WTC11 (cell line): ENCODE results near the gene RHOT2. TPM values are rescaled to one million over a fixed set of nuclear protein-coding genes. Genes with fewer than 3 reads are reported as not detected.

Experiments used
- ATAC-seq: fragments of 200-7000 bp; cut with Tn5 transposase; 2 replicates; pipeline ENCODE4 v1.10.0; 2021; ENCODE audit warnings: mild to moderate bottlenecking, moderate library complexity
- CTCF ChIA-PET: fragments of 300-600 bp; sonication (Branson Sonifier 250); formaldehyde crosslinking; loops from one replicate; lab custom pipeline; 2021; ENCODE audit warnings: antibody characterized with exemption; lab: Charles Lee
- POLR2A ChIA-PET: fragments of 350-600 bp; sonication (Branson Sonifier 250); formaldehyde crosslinking; loops from one replicate; lab custom pipeline; 2021; ENCODE audit warnings: antibody characterized with exemption; lab: Charles Lee
- DNase-seq: peaks from one replicate; pipeline ENCODE4 v3.0.0; 2021; ENCODE audit warnings: low spot score
- H3K27ac Mint-ChIP-seq: 2 replicates; pipeline ENCODE4 v1.8.0; 2021; ENCODE audit warnings: mixed read lengths
- H3K27me3 Mint-ChIP-seq: 2 replicates; pipeline ENCODE4 v1.8.0; 2021; ENCODE audit warnings: low read depth, mild to moderate bottlenecking, moderate library complexity, mixed read lengths
- H3K36me3 Mint-ChIP-seq: 2 replicates; pipeline ENCODE4 v1.8.0; 2021; ENCODE audit warnings: mixed read lengths
- H3K4me1 Mint-ChIP-seq: 2 replicates; pipeline ENCODE4 v1.8.0; 2022; ENCODE audit warnings: mixed read lengths
- H3K4me3 Mint-ChIP-seq: 2 replicates; pipeline ENCODE4 v1.8.0; 2021; ENCODE audit warnings: mild to moderate bottlenecking, moderate library complexity, mixed read lengths
- H3K9me3 Mint-ChIP-seq: 2 replicates; pipeline ENCODE4 v1.8.0; 2021; ENCODE audit warnings: mixed read lengths
- ATF1 ChIP-seq: sonication (generic); formaldehyde crosslinking; IDR thresholded peaks from 2 replicates; pipeline ENCODE4 v1.8.1; 2023; ENCODE audit warnings: mild to moderate bottlenecking, moderate library complexity, missing genetic modification reagents
- ESRRA ChIP-seq: sonication (generic); formaldehyde crosslinking; IDR thresholded peaks from 2 replicates; pipeline ENCODE4 v1.8.1; 2022; ENCODE audit warnings: mild to moderate bottlenecking, missing genetic modification reagents, borderline replicate concordance
- FOXJ3 ChIP-seq: sonication (generic); formaldehyde crosslinking; IDR thresholded peaks from 2 replicates; pipeline ENCODE4 v1.9.0; 2021; ENCODE audit warnings: missing genetic modification reagents, mild to moderate bottlenecking, borderline replicate concordance
- FOXP1 ChIP-seq: sonication (generic); formaldehyde crosslinking; IDR thresholded peaks from 2 replicates; pipeline ENCODE4 v1.8.0; 2022; ENCODE audit warnings: missing genetic modification reagents, mild to moderate bottlenecking, moderate library complexity, borderline replicate concordance
- NFE2L1 ChIP-seq: sonication (generic); formaldehyde crosslinking; IDR thresholded peaks from 2 replicates; pipeline ENCODE4 v1.8.1; 2023; ENCODE audit warnings: missing genetic modification reagents
- NR1H2 ChIP-seq: sonication (generic); formaldehyde crosslinking; IDR thresholded peaks from 2 replicates; pipeline ENCODE4 v1.9.0; 2021; ENCODE audit warnings: mild to moderate bottlenecking, moderate library complexity, missing genetic modification reagents
- NR2C2 ChIP-seq: sonication (generic); formaldehyde crosslinking; IDR thresholded peaks from 2 replicates; pipeline ENCODE4 v1.8.0; 2022; ENCODE audit warnings: mild to moderate bottlenecking, missing genetic modification reagents
- SMAD4 ChIP-seq: sonication (generic); formaldehyde crosslinking; IDR thresholded peaks from 2 replicates; pipeline ENCODE4 v1.8.0; 2022; ENCODE audit warnings: mild to moderate bottlenecking, missing genetic modification reagents
- SOX15 ChIP-seq: fragments of 250-450 bp; sonication (Bioruptor Pico); IDR thresholded peaks from 2 replicates; pipeline ENCODE4 v1.9.0; 2021; ENCODE audit warnings: mild to moderate bottlenecking
- ZBTB21 ChIP-seq: sonication (generic); formaldehyde crosslinking; IDR thresholded peaks from 2 replicates; pipeline ENCODE4 v1.8.1; 2023; ENCODE audit warnings: mild to moderate bottlenecking, missing genetic modification reagents, borderline replicate concordance
- ZNF121 ChIP-seq: sonication (generic); formaldehyde crosslinking; IDR thresholded peaks from 2 replicates; pipeline ENCODE4 v1.8.0; 2023; ENCODE audit warnings: missing genetic modification reagents
- ZNF423 ChIP-seq: fragments of 250-450 bp; sonication (Bioruptor Pico); IDR thresholded peaks from 2 replicates; pipeline ENCODE4 v2.1.2; 2022; ENCODE audit warnings: mild to moderate bottlenecking, moderate library complexity
- total RNA-seq: library from RNA; stranded (reverse); gene quantifications from 3 replicates; pipeline ENCODE4 v1.2.3, GENCODE V29; 2021
- TF ChIP-seq, protein P1 (sequence below): fragments of 200-600 bp; IDR thresholded peaks from 2 replicates; pipeline ENCODE4 v1.8.0; 2022; ENCODE audit warnings: antibody characterized with exemption
- TF ChIP-seq, protein P2 (sequence below): sonication (generic); formaldehyde crosslinking; IDR thresholded peaks from 2 replicates; pipeline ENCODE4 v1.8.1; 2023; ENCODE audit warnings: mild to moderate bottlenecking, missing genetic modification reagents
- TF ChIP-seq, protein P3 (sequence below): sonication (generic); formaldehyde crosslinking; IDR thresholded peaks from 2 replicates; pipeline ENCODE4 v1.8.1; 2023; ENCODE audit warnings: mild to moderate bottlenecking, moderate library complexity, missing genetic modification reagents
- TF ChIP-seq, protein P4 (sequence below): sonication (generic); formaldehyde crosslinking; IDR thresholded peaks from 2 replicates; pipeline ENCODE4 v1.8.0; 2022; ENCODE audit warnings: mild to moderate bottlenecking, missing genetic modification reagents
- TF ChIP-seq, protein P5 (sequence below): sonication (generic); formaldehyde crosslinking; IDR thresholded peaks from 2 replicates; pipeline ENCODE4 v1.8.1; 2023; ENCODE audit warnings: mild to moderate bottlenecking, missing genetic modification reagents, borderline replicate concordance
- TF ChIP-seq, protein P6 (sequence below): sonication (generic); formaldehyde crosslinking; IDR thresholded peaks from 2 replicates; pipeline ENCODE4 v1.8.1; 2023; ENCODE audit warnings: mild to moderate bottlenecking, missing genetic modification reagents, moderate library complexity
- TF ChIP-seq, protein P7 (sequence below): sonication (generic); formaldehyde crosslinking; IDR thresholded peaks from 2 replicates; pipeline ENCODE4 v1.8.0; 2023; ENCODE audit warnings: missing genetic modification reagents
- TF ChIP-seq, protein P8 (sequence below): fragments of 250-450 bp; sonication (Bioruptor Pico); IDR thresholded peaks from 2 replicates; pipeline ENCODE4 v1.8.0; 2021; ENCODE audit warnings: mild to moderate bottlenecking
- TF ChIP-seq, protein P9 (sequence below): sonication (generic); formaldehyde crosslinking; IDR thresholded peaks from 2 replicates; pipeline ENCODE4 v1.8.0; 2022; ENCODE audit warnings: mild to moderate bottlenecking, missing genetic modification reagents

The RHOT2 gene
- total RNA-seq, 1 experiment from 2014 or later, result 285 TPM

DNA sequence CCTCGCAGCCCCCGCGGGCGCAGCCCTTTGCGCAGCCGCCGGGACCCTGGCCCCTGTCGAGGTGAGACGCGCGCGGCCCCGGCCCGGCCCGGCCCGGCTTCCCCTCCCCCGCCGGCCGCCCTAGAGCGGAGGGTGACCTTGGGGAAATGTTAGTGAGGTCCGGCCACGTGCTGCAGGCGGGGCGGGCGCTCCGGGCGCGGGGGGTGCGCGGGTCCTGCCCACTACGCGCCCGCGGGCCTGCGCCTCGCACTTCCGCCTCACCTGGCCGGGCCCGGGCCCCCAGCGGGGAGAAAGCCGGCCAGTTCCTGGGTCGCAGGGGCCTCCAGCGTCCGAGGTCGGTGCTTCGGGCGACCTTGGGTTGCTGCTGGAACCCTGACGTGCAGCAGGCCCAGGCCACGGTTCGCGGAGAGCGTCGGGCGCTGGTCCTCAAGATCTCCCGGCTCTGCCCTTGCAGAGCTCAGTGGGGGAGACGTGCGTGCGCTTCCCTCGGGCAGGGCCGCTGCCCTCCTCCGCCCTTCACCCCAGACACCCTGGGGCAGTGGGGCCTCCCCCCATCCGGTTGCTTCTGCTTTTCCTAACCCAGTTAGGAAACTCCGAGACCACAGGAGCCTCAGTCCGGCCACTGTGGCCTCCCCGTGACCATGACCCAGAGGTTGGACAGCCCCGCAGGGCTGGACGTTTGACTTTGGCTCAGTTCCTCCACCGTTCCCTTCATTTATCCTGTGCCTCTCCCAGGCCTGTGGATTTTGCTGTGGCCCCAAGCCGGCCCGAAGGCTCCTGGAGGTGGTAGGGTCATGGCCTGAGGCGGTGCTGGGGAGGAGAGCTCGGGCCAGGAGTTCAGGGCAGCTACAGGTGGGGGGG is 25.5 kb upstream of the RHOT2 start:
- H3K4me1 Mint-ChIP-seq, result peaks cover 25% of the 10 kb centered on the region
- no peaks in the 10 kb centered on the region for H3K9me3 Mint-ChIP-seq
- peak; percentile 59 for DNase-seq
- no peak overlapping the region for H3K27ac Mint-ChIP-seq
- peak overlapping the region; percentile 69 for H3K4me3 Mint-ChIP-seq
- ChIA-PET POLR2A (no interaction called here), CTCF (interaction anchor here (0.6 to 1.9 kb wide), 5 partner anchors 18 to 439 kb away, joined by 3 to 8 read pairs (median 4); no protein-coding TSS in a partner anchor)
- H3K36me3 Mint-ChIP-seq, result no peaks in the 10 kb centered on the region
- ATAC-seq, result peak; percentile 7
- H3K27me3 Mint-ChIP-seq, result no peaks in the 10 kb centered on the region
- TF ChIP-seq, protein P1, sequence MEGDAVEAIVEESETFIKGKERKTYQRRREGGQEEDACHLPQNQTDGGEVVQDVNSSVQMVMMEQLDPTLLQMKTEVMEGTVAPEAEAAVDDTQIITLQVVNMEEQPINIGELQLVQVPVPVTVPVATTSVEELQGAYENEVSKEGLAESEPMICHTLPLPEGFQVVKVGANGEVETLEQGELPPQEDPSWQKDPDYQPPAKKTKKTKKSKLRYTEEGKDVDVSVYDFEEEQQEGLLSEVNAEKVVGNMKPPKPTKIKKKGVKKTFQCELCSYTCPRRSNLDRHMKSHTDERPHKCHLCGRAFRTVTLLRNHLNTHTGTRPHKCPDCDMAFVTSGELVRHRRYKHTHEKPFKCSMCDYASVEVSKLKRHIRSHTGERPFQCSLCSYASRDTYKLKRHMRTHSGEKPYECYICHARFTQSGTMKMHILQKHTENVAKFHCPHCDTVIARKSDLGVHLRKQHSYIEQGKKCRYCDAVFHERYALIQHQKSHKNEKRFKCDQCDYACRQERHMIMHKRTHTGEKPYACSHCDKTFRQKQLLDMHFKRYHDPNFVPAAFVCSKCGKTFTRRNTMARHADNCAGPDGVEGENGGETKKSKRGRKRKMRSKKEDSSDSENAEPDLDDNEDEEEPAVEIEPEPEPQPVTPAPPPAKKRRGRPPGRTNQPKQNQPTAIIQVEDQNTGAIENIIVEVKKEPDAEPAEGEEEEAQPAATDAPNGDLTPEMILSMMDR, result no peak
- TF ChIP-seq, protein P2, sequence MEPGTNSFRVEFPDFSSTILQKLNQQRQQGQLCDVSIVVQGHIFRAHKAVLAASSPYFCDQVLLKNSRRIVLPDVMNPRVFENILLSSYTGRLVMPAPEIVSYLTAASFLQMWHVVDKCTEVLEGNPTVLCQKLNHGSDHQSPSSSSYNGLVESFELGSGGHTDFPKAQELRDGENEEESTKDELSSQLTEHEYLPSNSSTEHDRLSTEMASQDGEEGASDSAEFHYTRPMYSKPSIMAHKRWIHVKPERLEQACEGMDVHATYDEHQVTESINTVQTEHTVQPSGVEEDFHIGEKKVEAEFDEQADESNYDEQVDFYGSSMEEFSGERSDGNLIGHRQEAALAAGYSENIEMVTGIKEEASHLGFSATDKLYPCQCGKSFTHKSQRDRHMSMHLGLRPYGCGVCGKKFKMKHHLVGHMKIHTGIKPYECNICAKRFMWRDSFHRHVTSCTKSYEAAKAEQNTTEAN (CRISPR knock-in tag), result no peak; the same call in 1 of the 2 replicates
- TF ChIP-seq, protein P3, sequence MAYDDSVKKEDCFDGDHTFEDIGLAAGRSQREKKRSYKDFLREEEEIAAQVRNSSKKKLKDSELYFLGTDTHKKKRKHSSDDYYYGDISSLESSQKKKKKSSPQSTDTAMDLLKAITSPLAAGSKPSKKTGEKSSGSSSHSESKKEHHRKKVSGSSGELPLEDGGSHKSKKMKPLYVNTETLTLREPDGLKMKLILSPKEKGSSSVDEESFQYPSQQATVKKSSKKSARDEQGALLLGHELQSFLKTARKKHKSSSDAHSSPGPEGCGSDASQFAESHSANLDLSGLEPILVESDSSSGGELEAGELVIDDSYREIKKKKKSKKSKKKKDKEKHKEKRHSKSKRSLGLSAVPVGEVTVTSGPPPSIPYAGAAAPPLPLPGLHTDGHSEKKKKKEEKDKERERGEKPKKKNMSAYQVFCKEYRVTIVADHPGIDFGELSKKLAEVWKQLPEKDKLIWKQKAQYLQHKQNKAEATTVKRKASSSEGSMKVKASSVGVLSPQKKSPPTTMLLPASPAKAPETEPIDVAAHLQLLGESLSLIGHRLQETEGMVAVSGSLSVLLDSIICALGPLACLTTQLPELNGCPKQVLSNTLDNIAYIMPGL (CRISPR knock-in tag), result peak; percentile 34
- TF ChIP-seq NR2C2 (CRISPR knock-in tag) (no peak), ZNF423 (CRISPR knock-in tag) (no peak), ESRRA (CRISPR knock-in tag) (peak; percentile 76; the same call in 1 of the 2 replicates), NFE2L1 (CRISPR knock-in tag) (no peak), SMAD4 (CRISPR knock-in tag) (no peak), FOXJ3 (no peak), ZBTB21 (CRISPR knock-in tag) (no peak), ZNF121 (CRISPR knock-in tag) (no peak), FOXP1 (CRISPR knock-in tag) (peak; percentile 65; the same call in 1 of the 2 replicates), NR1H2 (CRISPR knock-in tag) (no peak), SOX15 (CRISPR knock-in tag) (no peak), ATF1 (no peak)
- TF ChIP-seq, protein P4, sequence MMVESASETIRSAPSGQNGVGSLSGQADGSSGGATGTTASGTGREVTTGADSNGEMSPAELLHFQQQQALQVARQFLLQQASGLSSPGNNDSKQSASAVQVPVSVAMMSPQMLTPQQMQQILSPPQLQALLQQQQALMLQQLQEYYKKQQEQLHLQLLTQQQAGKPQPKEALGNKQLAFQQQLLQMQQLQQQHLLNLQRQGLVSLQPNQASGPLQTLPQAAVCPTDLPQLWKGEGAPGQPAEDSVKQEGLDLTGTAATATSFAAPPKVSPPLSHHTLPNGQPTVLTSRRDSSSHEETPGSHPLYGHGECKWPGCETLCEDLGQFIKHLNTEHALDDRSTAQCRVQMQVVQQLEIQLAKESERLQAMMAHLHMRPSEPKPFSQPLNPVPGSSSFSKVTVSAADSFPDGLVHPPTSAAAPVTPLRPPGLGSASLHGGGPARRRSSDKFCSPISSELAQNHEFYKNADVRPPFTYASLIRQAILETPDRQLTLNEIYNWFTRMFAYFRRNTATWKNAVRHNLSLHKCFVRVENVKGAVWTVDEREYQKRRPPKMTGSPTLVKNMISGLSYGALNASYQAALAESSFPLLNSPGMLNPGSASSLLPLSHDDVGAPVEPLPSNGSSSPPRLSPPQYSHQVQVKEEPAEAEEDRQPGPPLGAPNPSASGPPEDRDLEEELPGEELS (CRISPR knock-in tag), result no peak
- TF ChIP-seq, protein P5, sequence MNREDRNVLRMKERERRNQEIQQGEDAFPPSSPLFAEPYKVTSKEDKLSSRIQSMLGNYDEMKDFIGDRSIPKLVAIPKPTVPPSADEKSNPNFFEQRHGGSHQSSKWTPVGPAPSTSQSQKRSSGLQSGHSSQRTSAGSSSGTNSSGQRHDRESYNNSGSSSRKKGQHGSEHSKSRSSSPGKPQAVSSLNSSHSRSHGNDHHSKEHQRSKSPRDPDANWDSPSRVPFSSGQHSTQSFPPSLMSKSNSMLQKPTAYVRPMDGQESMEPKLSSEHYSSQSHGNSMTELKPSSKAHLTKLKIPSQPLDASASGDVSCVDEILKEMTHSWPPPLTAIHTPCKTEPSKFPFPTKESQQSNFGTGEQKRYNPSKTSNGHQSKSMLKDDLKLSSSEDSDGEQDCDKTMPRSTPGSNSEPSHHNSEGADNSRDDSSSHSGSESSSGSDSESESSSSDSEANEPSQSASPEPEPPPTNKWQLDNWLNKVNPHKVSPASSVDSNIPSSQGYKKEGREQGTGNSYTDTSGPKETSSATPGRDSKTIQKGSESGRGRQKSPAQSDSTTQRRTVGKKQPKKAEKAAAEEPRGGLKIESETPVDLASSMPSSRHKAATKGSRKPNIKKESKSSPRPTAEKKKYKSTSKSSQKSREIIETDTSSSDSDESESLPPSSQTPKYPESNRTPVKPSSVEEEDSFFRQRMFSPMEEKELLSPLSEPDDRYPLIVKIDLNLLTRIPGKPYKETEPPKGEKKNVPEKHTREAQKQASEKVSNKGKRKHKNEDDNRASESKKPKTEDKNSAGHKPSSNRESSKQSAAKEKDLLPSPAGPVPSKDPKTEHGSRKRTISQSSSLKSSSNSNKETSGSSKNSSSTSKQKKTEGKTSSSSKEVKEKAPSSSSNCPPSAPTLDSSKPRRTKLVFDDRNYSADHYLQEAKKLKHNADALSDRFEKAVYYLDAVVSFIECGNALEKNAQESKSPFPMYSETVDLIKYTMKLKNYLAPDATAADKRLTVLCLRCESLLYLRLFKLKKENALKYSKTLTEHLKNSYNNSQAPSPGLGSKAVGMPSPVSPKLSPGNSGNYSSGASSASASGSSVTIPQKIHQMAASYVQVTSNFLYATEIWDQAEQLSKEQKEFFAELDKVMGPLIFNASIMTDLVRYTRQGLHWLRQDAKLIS (CRISPR knock-in tag), result no peak
- TF ChIP-seq, protein P6, sequence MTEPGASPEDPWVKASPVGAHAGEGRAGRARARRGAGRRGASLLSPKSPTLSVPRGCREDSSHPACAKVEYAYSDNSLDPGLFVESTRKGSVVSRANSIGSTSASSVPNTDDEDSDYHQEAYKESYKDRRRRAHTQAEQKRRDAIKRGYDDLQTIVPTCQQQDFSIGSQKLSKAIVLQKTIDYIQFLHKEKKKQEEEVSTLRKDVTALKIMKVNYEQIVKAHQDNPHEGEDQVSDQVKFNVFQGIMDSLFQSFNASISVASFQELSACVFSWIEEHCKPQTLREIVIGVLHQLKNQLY (CRISPR knock-in tag), result 0 out of 2 replicates have a peak, but pooled peaks have one; percentile 18
- TF ChIP-seq, protein P7, sequence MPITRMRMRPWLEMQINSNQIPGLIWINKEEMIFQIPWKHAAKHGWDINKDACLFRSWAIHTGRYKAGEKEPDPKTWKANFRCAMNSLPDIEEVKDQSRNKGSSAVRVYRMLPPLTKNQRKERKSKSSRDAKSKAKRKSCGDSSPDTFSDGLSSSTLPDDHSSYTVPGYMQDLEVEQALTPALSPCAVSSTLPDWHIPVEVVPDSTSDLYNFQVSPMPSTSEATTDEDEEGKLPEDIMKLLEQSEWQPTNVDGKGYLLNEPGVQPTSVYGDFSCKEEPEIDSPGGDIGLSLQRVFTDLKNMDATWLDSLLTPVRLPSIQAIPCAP (CRISPR knock-in tag), result no peak
- TF ChIP-seq, protein P8, sequence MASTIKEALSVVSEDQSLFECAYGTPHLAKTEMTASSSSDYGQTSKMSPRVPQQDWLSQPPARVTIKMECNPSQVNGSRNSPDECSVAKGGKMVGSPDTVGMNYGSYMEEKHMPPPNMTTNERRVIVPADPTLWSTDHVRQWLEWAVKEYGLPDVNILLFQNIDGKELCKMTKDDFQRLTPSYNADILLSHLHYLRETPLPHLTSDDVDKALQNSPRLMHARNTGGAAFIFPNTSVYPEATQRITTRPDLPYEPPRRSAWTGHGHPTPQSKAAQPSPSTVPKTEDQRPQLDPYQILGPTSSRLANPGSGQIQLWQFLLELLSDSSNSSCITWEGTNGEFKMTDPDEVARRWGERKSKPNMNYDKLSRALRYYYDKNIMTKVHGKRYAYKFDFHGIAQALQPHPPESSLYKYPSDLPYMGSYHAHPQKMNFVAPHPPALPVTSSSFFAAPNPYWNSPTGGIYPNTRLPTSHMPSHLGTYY (CRISPR knock-in tag), result no peak
- TF ChIP-seq, protein P9, sequence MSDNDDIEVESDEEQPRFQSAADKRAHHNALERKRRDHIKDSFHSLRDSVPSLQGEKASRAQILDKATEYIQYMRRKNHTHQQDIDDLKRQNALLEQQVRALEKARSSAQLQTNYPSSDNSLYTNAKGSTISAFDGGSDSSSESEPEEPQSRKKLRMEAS, result peak; percentile 36; the same call in 1 of the 2 replicates
